Measurements from ENCODE around the gene HKDC1. TPM values are rescaled to one million over a fixed set of nuclear protein-coding genes. Genes with fewer than 3 reads are reported as not detected.
A peak's percentile ranks its signal among the peaks of the same experiment; 100 is the strongest.

Gene HKDC1
- total and polyA plus RNA-seq, 4 donors: 0.53 to 20.0 (median 5.2) TPM

DNA sequence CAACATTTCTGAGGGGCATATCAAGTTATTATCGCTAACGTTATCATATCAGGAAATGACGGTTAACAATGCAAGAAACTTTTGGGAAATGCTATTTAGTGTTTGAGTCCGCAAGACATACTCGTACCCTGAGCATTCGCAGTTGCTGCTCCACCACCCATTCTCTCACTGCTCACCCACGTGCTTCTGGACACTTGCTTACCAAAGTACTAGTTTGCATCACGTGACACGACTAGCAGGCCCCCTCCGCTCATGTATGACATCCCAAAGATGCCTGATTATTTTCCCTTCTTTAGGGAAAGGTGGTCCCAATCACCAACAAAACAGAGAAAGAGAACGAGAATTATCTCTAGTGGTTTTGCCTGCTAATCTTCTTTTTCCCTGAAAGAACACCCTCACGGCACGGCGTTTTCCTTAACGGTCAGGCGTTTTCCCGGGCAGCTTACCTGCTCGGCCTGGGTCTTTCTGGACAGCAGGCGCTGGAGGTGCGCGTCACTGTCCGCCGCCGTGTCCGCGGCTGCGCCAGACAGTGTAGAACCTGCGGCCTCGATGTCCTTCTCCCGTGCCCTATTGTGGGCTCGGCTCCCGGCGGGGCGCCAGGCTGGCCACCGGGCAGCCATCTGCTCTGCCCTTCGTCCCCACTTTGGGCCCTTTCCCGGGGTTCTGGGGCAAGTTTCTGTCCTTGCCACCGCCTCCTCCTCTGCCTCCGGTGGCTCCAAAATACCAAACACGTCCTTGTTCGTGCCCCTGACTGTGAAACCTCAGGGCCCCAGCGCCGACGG, 40.2 kb upstream of the HKDC1 start, which contains the start of gene SUPV3L1:
Gene SUPV3L1, plus strand, starts transcription at position 492 of the 782 bp plus-strand sequence. Its CDS starts 58 bp downstream, at position 550.
- peaks cover 0 to 26% (median 20%) of the 10 kb centered on the region in 4 donors for H3K4me1 ChIP-seq (ENCODE audit: control insufficient read depth in 4 of 4, insufficient read depth in 4 of 4, low read length in 3 of 4)
- no peaks in the 10 kb centered on the region for H3K27me3 ChIP-seq (ENCODE audit: control insufficient read depth in 4 of 4, insufficient read depth in 4 of 4, low read length in 3 of 4)
- peak; percentile 93 for DNase-seq (ENCODE audit: low spot score)
- H3K9me3 ChIP-seq (ENCODE audit: control insufficient read depth in 4 of 4, low read length in 3 of 4): no peaks in the 10 kb centered on the region
- WGBS: under 1% methylated on average over 44 of the region's 44 CpGs
- H3K9ac ChIP-seq (ENCODE audit: low read depth in 1 of 2, low read length in 2 of 2): peak within 1 kb of the TSS; percentile 91 to 96
- H3K36me3 ChIP-seq (ENCODE audit: control insufficient read depth in 4 of 4, insufficient read depth in 3 of 4, low read depth in 1 of 4, low read length in 3 of 4): peaks cover 0 to 5% (median 0%) of the 10 kb centered on the region in 4 donors
- H3K27ac ChIP-seq (ENCODE audit: low read depth in 1 of 2, low read length in 2 of 2): peak within 1 kb of the TSS; percentile 83 to 92
- TF ChIP-seq, protein P1, sequence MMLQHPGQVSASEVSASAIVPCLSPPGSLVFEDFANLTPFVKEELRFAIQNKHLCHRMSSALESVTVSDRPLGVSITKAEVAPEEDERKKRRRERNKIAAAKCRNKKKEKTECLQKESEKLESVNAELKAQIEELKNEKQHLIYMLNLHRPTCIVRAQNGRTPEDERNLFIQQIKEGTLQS (IDR thresholded peaks at IDR 0.05): peak; percentile 70
- TF ChIP-seq EGR1 (IDR thresholded peaks at IDR 0.05; ENCODE audit: low read depth in 2 of 2): peak in 1 of 2 donors; percentile 46
- no peak for TF ChIP-seq HNF4G (IDR thresholded peaks at IDR 0.05)
- peak; percentile 28 to 41 for TF ChIP-seq RXRA (IDR thresholded peaks at IDR 0.05)
- TF ChIP-seq HNF4A (conservative IDR thresholded peaks at IDR 0.05): peak; percentile 45 to 52
- peak; percentile 77 for TF ChIP-seq SP1 (IDR thresholded peaks at IDR 0.05)
- TF ChIP-seq GABPA (IDR thresholded peaks at IDR 0.05 in 1 of 2, conservative IDR thresholded peaks at IDR 0.05 in 1 of 2): peak in 1 of 2 donors; percentile 61
- TF ChIP-seq, protein P2, sequence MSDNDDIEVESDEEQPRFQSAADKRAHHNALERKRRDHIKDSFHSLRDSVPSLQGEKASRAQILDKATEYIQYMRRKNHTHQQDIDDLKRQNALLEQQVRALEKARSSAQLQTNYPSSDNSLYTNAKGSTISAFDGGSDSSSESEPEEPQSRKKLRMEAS (IDR thresholded peaks at IDR 0.05): peak; percentile 99
- TF ChIP-seq, protein P3, sequence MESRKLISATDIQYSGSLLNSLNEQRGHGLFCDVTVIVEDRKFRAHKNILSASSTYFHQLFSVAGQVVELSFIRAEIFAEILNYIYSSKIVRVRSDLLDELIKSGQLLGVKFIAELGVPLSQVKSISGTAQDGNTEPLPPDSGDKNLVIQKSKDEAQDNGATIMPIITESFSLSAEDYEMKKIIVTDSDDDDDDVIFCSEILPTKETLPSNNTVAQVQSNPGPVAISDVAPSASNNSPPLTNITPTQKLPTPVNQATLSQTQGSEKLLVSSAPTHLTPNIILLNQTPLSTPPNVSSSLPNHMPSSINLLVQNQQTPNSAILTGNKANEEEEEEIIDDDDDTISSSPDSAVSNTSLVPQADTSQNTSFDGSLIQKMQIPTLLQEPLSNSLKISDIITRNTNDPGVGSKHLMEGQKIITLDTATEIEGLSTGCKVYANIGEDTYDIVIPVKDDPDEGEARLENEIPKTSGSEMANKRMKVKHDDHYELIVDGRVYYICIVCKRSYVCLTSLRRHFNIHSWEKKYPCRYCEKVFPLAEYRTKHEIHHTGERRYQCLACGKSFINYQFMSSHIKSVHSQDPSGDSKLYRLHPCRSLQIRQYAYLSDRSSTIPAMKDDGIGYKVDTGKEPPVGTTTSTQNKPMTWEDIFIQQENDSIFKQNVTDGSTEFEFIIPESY (IDR thresholded peaks at IDR 0.05): peak; percentile 67
- peak; percentile 30 to 32 for TF ChIP-seq RAD21 (IDR thresholded peaks at IDR 0.05)
- TF ChIP-seq NR2F2 (IDR thresholded peaks at IDR 0.05): no peak
- TF ChIP-seq YY1 (IDR thresholded peaks at IDR 0.05): peak; percentile 69
- no peak for TF ChIP-seq FOXA2 (IDR thresholded peaks at IDR 0.05)
- peak; percentile 45 to 58 for TF ChIP-seq JUND (IDR thresholded peaks at IDR 0.05)
- TF ChIP-seq, protein P4, sequence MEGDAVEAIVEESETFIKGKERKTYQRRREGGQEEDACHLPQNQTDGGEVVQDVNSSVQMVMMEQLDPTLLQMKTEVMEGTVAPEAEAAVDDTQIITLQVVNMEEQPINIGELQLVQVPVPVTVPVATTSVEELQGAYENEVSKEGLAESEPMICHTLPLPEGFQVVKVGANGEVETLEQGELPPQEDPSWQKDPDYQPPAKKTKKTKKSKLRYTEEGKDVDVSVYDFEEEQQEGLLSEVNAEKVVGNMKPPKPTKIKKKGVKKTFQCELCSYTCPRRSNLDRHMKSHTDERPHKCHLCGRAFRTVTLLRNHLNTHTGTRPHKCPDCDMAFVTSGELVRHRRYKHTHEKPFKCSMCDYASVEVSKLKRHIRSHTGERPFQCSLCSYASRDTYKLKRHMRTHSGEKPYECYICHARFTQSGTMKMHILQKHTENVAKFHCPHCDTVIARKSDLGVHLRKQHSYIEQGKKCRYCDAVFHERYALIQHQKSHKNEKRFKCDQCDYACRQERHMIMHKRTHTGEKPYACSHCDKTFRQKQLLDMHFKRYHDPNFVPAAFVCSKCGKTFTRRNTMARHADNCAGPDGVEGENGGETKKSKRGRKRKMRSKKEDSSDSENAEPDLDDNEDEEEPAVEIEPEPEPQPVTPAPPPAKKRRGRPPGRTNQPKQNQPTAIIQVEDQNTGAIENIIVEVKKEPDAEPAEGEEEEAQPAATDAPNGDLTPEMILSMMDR (IDR thresholded peaks at IDR 0.05; ENCODE audit: low read depth, low read length, missing input control): no peak
- TF ChIP-seq TAF1 (conservative IDR thresholded peaks at IDR 0.05): peak; percentile 92
- TF ChIP-seq, protein P5, sequence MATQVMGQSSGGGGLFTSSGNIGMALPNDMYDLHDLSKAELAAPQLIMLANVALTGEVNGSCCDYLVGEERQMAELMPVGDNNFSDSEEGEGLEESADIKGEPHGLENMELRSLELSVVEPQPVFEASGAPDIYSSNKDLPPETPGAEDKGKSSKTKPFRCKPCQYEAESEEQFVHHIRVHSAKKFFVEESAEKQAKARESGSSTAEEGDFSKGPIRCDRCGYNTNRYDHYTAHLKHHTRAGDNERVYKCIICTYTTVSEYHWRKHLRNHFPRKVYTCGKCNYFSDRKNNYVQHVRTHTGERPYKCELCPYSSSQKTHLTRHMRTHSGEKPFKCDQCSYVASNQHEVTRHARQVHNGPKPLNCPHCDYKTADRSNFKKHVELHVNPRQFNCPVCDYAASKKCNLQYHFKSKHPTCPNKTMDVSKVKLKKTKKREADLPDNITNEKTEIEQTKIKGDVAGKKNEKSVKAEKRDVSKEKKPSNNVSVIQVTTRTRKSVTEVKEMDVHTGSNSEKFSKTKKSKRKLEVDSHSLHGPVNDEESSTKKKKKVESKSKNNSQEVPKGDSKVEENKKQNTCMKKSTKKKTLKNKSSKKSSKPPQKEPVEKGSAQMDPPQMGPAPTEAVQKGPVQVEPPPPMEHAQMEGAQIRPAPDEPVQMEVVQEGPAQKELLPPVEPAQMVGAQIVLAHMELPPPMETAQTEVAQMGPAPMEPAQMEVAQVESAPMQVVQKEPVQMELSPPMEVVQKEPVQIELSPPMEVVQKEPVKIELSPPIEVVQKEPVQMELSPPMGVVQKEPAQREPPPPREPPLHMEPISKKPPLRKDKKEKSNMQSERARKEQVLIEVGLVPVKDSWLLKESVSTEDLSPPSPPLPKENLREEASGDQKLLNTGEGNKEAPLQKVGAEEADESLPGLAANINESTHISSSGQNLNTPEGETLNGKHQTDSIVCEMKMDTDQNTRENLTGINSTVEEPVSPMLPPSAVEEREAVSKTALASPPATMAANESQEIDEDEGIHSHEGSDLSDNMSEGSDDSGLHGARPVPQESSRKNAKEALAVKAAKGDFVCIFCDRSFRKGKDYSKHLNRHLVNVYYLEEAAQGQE (IDR thresholded peaks at IDR 0.05): peak; percentile 26
- peak; percentile 37 for TF ChIP-seq FOXA1 (IDR thresholded peaks at IDR 0.05)
- H3K4me3 ChIP-seq (ENCODE audit: low read depth in 1 of 3, low read length in 3 of 3): peak within 1 kb of the TSS; percentile 73 to 99 (median 93)
